Umbilical cord (tissue), 2 donors: ENCODE measurements around the gene ABCC3. TPM values are rescaled to one million over a fixed set of nuclear protein-coding genes. Genes with fewer than 3 reads are reported as not detected.
"Not testable (repeated sequence)": the region's sequence is repeated elsewhere in the genome, so short reads cannot be mapped to it uniquely, and the experiment has no call there.

Experiments used
- DNase-seq: peaks from one replicate; pipeline ENCODE4 v3.0.0-alpha.2; 2015; ENCODE audit warnings: low spot score
- total RNA-seq: library from RNA; depleted of rRNA; stranded (reverse); fragments of >200 nt; gene quantifications from one replicate; pipeline ENCODE4 v1.2.3, GENCODE V29; 2014; ENCODE audit warnings: low replicate concordance; ENCODE audit not compliant: insufficient read depth

Gene ABCC3
- total RNA-seq, 1 donor from 2014 or later, result 16.9 TPM

DNA sequence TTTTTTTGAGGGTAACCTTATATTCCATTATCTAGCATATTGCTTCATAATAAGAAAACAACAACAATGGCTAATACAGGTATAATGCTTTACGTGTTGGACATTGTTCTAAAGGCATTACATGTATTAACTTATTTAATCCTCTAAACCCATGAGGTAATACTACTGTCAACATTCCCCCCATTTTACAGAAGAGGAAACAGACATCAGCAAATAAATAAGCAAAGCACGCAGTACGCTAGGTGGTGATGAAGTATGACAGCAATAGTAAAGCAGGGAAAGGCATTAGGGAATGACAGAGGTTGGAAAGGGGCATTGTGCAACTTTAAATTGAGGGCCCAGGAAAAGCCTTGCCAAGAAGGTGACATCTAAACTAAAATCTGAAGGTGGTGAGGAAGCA, 68.5 kb downstream of the ABCC3 start:
- DNase-seq, result no peak

GRCh38 chr17:50707289-50708049, 72.8 kb downstream of the ABCC3 start, which contains the start of gene ANKRD40:
ANKRD40 (minus strand) TSS chr17:50707914; CDS start chr17:50707654, 260 bp downstream.
- peak; percentile 97 for DNase-seq

GRCh38 chr17:50708050-50709000, 73.6 kb downstream of the ABCC3 start:
- peak; percentile 64 for DNase-seq

DNA sequence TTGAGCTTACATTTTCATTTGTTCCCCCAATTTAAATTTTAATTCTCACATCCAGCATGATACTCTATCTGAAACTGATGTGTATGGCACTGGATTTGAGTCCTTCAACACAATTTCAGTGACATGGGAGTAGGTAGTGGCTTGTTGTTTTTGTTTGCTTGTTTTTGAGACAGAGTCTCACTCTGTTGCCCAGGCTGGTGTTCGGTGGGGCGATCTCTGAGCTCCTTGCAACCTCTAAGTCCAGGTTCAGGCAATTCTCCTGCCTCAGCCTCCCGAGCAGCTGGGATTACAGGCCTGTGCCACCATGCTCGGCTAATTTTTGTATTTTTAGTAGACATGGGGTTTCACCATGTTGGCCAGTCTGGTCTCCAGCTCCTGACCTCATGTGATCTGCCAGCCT, 74.4 kb downstream of the ABCC3 start:
- DNase-seq, result not testable (repeated sequence)

GRCh38 chr17:50710025-50710424, 75.3 kb downstream of the ABCC3 start:
- DNase-seq, result no peak

DNA sequence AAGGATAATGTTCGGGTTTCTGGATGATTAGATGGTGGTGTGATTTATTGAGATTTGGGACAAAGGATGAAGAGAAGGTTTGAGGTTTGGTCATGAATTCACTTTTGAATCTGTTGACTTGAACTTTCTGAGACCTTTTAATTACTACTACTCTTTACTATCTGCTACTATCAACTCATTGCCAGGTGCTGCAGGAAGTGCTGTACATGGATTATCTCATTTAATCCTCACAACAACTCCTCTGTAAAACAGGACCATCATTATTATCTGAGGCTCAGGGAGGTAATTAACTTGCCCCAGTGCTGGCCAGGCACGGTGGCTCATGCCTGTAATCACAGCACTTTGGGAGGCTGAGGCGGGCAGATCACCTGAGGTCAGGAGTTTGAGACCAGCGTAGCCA, 76.0 kb downstream of the ABCC3 start:
- no peak for DNase-seq

- no peak for DNase-seq
Observed at GRCh38 chr17:50712641-50713040, 78.0 kb downstream of the ABCC3 start.

DNA sequence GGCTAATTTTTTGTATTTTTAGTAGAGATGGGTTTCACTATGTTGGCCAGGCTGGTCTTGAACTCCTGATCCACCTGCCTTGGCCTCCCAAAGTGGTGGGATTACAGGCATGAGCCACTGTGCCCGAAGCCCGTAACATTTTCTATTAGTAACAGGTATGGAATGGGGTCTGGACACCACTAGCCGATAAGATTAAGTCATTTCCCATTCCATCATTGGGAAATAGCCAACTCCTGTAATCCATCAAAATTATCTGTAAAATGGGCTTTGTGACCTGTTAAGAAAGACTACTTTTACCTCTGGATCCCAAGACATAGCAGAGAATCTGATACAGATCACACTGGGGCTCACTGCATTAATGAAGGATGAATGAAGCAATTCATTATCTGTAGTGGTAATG, 80.8 kb downstream of the ABCC3 start:
- DNase-seq, result no peak

DNA sequence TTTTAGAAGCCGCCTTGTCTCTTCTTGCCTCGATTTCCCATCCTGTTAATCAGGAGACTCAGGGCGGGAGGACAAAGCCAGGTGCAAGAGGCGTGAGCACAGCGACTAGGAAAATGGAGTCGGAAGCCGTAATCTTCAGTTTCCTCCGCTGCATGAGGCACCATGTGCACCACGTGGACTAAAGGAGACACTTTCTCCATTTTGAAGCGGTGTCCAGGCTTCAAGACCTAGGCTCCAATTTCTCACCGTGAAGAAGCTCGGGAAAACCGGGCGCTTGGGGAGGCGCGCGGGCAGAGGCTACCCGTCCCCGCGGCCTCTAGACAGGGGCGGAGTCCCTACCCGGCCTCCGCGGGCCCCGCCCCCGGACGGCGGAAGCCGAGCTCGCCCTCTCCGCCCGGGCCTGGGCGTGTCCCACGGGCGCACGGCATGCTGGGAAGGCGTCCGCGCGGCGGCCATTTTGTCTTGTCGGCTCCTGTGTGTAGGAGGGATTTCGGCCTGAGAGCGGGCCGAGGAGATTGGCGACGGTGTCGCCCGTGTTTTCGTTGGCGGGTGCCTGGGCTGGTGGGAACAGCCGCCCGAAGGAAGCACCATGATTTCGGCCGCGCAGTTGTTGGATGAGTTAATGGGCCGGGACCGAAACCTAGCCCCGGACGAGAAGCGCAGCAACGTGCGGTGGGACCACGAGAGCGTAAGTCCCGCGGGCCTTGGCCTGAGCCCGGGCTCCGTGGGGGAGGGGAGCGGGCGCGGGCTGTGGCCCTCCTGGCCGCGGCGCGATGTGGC, 84.7 kb downstream of the ABCC3 start, which contains the start of gene LUC7L3:
TSS of gene LUC7L3 (plus strand) at position 460 of the 780 bp plus-strand sequence. CDS start at position 590, 130 bp downstream.
- peak; percentile 97 for DNase-seq

DNA sequence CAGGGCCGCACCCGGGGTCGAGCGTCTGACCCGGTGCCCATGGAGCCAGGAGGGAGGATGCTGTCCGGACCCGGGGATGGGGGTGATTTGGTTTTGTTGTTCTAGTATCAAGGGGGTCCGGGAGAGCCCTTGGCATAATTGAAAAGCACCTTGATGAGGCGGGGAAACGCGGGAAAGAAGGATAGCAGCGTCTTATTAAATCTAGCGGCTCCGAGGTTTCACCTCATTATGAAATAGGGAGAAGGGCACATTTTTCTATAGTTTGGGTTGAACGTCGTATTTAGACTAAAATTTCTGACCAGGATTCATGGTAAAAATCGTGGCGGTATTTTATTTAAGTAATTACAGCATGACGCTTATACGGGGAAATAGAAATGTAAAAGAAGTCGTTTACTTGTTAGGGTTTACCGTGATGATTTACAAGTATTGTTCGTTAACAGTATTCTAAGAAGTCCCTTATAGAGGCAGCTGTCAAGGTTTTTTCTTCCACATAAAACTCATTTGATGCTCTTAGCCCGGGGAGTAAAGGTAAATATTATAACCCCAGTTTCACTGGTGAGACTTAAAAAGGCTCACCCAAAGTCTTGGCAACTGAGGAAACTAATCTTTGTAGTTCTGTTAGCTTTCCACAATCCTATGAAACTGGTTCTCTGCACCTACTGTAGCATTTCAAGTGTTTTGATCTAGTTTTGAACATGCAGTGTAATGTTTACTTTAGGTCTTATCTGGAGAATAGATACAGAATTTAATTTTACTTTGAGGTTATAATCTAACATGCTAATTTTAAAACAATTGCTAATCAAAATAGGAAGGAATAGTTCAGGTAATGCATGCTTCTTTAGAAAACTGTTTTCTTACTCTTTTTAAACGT, 85.5 kb downstream of the ABCC3 start:
- no peak for DNase-seq

GRCh38 chr17:50721194-50722010, 86.7 kb downstream of the ABCC3 start:
- DNase-seq, result no peak

- DNase-seq, result no peak
Observed at GRCh38 chr17:50722746-50723145, 88.1 kb downstream of the ABCC3 start.

- DNase-seq, result not testable (repeated sequence)
Observed at GRCh38 chr17:50724622-50725021, 89.9 kb downstream of the ABCC3 start.

DNA sequence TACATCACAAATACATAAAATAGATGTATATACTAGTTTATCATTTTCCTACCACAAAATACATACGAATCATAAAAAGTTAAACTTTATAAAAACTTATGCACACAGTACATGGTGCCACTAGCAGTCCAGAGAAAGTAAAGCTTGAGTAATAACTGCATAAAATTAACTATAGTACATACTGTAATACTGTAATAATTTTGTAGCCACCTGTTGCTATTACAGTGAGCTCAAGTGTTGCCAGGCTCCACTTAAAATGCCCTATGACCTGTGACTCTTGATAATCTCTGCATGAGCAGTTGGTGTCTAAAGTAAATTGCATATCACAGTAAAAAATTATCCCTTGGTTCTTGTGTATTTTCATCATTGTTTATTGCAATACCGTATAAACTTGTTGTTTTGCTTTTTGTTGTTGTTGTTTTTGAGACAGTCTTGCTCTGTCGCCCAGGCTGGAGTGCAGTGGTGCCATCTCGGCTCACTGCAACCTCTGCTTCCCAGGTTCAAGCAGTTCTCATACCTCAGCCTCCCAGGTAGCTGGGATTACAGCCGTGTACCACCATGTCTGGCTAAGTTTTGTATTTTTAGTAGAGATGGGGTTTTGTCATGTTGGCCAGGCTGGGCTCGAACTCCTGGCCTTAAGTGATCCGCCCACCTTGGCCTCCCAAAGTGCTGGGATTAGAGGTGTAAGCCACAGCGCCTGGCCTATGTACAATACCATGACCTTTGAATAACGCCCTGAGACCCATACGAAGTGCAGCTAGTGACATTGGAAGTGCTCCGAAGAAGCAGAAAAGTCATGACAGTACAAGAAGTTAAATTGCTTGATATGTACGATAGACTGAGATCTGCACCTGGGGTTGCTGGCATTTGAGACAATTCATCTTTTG, 91.3 kb downstream of the ABCC3 start:
- DNase-seq, result no peak

GRCh38 chr17:50728112-50728429, 93.4 kb downstream of the ABCC3 start:
- DNase-seq, result no peak

DNA sequence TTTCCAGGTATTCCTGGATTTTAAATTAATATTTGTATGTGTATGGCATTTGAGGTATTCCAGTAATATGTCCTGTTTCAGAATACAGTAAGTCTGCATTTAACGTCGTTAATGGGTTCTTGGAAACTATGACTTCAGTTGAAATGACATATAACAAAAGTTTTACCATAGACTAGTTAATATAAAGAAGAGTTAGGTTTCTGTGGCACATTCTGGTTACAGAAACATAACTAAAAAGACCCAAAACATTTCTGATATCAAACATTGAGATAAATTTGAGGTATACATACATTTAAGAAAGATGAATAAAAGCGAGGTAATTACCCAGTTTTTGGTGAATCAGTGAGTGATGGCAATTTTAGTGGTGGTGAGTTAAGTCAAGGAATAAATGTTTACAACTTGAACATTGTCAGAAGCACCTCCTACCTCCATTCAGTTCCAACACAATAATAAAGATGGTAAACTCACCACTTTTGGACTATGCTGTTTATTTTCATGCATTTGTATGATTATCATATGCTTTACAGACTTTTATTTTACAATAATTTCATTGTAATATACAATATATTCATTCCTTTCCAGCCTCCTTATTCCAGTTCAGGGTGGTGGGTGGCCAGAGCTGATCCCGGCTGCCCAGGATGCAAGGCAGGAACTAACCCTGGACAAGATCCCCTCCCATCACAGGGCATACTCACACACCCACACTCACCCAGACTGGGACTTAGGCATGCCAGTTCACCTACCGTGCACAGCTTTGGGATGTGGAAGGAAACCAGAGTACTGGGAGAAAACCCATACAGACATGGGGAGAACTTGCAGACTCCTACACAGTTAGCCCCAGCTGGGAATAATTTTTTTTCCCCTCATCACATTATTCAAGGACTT, 94.4 kb downstream of the ABCC3 start:
- DNase-seq, result no peak

GRCh38 chr17:50731575-50732460, 97.1 kb downstream of the ABCC3 start:
- DNase-seq, result no peak
